ENCODE results near the gene LMX1B. TPM values are rescaled to one million over a fixed set of nuclear protein-coding genes. Genes with fewer than 3 reads are reported as not detected.

LMX1B gene
- total RNA-seq, 1 experiment from 2014 or later = 0.55 TPM

GRCh38 chr9:126689027-126689825 lies 75.5 kb downstream of the LMX1B start:
- Histone ChIP-seq H3K4me2 (ENCODE audit: low read length) (no peak overlapping the region), H3F3A (ENCODE audit: low read length, unreplicated experiment) (no peaks in the 10 kb centered on the region), H3K9me3 (ENCODE audit: low read length) (no peaks in the 10 kb centered on the region), H3K36me3 (ENCODE audit: low read depth, low read length) (no peaks in the 10 kb centered on the region), H2AFZ (ENCODE audit: low read length) (no peak overlapping the region), H3K27me3 (ENCODE audit: low read length) (no peaks in the 10 kb centered on the region), H4K20me1 (ENCODE audit: low read length) (no peaks in the 10 kb centered on the region), H3K27ac (ENCODE audit: low read length) (no peak overlapping the region), H3K4me3 (ENCODE audit: low read length) (no peak overlapping the region), H3K79me2 (ENCODE audit: low read length) (no peaks in the 10 kb centered on the region), H3K9me2 (replicated peaks; ENCODE audit: low read length) (no peaks in the 10 kb centered on the region), H3K9ac (ENCODE audit: low read length) (no peak overlapping the region), H3K4me1 (ENCODE audit: insufficient read depth, low read length) (no peaks in the 10 kb centered on the region)
- CTCF ChIA-PET = interaction anchor here (0.5 kb wide), 1 partner anchor 37 kb away, joined by 14 read pairs; no protein-coding TSS in a partner anchor
- POLR2A ChIA-PET (ENCODE audit: unreplicated experiment) = no interaction called here
- TF ChIP-seq, protein P1, sequence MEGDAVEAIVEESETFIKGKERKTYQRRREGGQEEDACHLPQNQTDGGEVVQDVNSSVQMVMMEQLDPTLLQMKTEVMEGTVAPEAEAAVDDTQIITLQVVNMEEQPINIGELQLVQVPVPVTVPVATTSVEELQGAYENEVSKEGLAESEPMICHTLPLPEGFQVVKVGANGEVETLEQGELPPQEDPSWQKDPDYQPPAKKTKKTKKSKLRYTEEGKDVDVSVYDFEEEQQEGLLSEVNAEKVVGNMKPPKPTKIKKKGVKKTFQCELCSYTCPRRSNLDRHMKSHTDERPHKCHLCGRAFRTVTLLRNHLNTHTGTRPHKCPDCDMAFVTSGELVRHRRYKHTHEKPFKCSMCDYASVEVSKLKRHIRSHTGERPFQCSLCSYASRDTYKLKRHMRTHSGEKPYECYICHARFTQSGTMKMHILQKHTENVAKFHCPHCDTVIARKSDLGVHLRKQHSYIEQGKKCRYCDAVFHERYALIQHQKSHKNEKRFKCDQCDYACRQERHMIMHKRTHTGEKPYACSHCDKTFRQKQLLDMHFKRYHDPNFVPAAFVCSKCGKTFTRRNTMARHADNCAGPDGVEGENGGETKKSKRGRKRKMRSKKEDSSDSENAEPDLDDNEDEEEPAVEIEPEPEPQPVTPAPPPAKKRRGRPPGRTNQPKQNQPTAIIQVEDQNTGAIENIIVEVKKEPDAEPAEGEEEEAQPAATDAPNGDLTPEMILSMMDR (conservative IDR thresholded peaks at IDR 0.05; ENCODE audit: low read depth, low read length) = no peak
- TF ChIP-seq EZH2phosphoT487 (IDR thresholded peaks at IDR 0.05; ENCODE audit: borderline replicate concordance, low read length) (no peak), EZH2 (IDR thresholded peaks at IDR 0.05; ENCODE audit: low read length, unreplicated experiment) (no peak)
- ATAC-seq (no peak), DNase-seq (no peak)
- BruUV-seq (replicated peaks) = no TSS peak
- intact Hi-C loops (cut with micrococcal nuclease) = no loop called here

DNA sequence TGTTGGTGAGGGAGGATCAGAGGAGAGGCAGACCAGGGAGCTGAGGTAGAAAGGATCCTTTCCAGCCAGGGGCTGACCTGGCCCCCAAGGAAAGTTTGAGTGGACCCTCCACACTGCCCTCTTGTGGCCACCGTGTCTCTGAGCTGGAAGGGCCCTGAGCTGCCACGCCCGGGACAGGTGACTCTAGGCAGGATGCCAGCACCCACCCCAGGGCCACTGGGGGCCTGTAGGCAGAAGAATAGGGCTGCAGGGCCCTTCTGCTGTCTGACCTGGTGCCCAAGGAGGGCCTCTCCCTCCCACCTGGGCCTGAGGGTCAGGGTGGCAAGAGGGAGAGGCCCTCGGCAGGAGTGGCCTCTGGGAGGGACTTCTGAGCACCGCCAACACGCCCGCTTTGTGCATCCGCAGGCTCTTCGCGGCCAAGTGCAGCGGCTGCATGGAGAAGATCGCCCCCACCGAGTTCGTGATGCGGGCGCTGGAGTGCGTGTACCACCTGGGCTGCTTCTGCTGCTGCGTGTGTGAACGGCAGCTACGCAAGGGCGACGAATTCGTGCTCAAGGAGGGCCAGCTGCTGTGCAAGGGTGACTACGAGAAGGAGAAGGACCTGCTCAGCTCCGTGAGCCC lies 76.8 kb downstream of the LMX1B start:
- peak; percentile 65 for ATAC-seq
- H3K9ac ChIP-seq (ENCODE audit: low read length) = no peak overlapping the region
- H3K4me3 ChIP-seq (ENCODE audit: low read length) = no peak overlapping the region
- no peaks in the 10 kb centered on the region for H3K27me3 ChIP-seq (ENCODE audit: low read length)
- no TSS peak for BruUV-seq (replicated peaks)
- no peak overlapping the region for H3K27ac ChIP-seq (ENCODE audit: low read length)
- peak; percentile 67 for DNase-seq
- no peaks in the 10 kb centered on the region for H3K4me1 ChIP-seq (ENCODE audit: insufficient read depth, low read length)
- no peak for TF ChIP-seq EZH2phosphoT487 (IDR thresholded peaks at IDR 0.05; ENCODE audit: borderline replicate concordance, low read length)
- TF ChIP-seq, protein P1 (conservative IDR thresholded peaks at IDR 0.05; ENCODE audit: low read depth, low read length) = peak; percentile 69
- no peak overlapping the region for H3K4me2 ChIP-seq (ENCODE audit: low read length)
- no peaks in the 10 kb centered on the region for H3K9me2 ChIP-seq (replicated peaks; ENCODE audit: low read length)
- H3K9me3 ChIP-seq (ENCODE audit: low read length) = no peaks in the 10 kb centered on the region
- ChIA-PET POLR2A (ENCODE audit: unreplicated experiment) (no interaction called here), CTCF (interaction anchor here (0.5 to 1.1 kb wide), 5 partner anchors 14 to 575 kb away, joined by 3 to 8 read pairs (median 4); no protein-coding TSS in a partner anchor)
- H2AFZ ChIP-seq (ENCODE audit: low read length) = no peak overlapping the region
- no peaks in the 10 kb centered on the region for H3K36me3 ChIP-seq (ENCODE audit: low read depth, low read length)
- intact Hi-C loops (cut with micrococcal nuclease) = no loop called here
- H3K79me2 ChIP-seq (ENCODE audit: low read length) = no peaks in the 10 kb centered on the region
- H3F3A ChIP-seq (ENCODE audit: low read length, unreplicated experiment) = no peaks in the 10 kb centered on the region
- no peaks in the 10 kb centered on the region for H4K20me1 ChIP-seq (ENCODE audit: low read length)
